H1 (cell line): ENCODE data around the gene ORC3. TPM values are rescaled to one million over a fixed set of nuclear protein-coding genes. Genes with fewer than 3 reads are reported as not detected.

ENCODE experiments used
- CTCF ChIA-PET: fragments of 300-600 bp; sonication (Branson Sonifier 250); formaldehyde crosslinking; loops from one replicate; lab custom pipeline; 2021; ENCODE audit not compliant: partially characterized antibody; lab: Charles Lee
- POLR2A ChIA-PET: fragments of 300-600 bp; sonication (Branson Sonifier 250); formaldehyde crosslinking; loops from one replicate; lab custom pipeline; 2021; ENCODE audit warnings: inconsistent platforms; ENCODE audit not compliant: partially characterized antibody; lab: Charles Lee
- DNase-seq, 2 experiments: peaks; one replicate each; pipeline versions ENCODE4 v3.0.0 to v3.0.0-alpha.2; 2010 to 2022; ENCODE audit warnings: low spot score in 2 of 2, low read depth in 1 of 2, mixed read lengths in 1 of 2
- FAIRE-seq: peaks from 2 replicates; lab custom pipeline; 2011; peaks lifted over from hg19 to GRCh38; lab: Jason Lieb, UNC
- H2AFZ ChIP-seq: 2 replicates; pipeline ENCODE4 v1.8.1; 2012; ENCODE audit warnings: low read length, inconsistent platforms
- H2AK5ac ChIP-seq: 2 replicates; pipeline ENCODE4 v1.6.1; 2013; ENCODE audit warnings: low read depth, low read length
- H2BK120ac ChIP-seq: replicated peaks from 2 replicates; pipeline ENCODE3; 2013; ENCODE audit warnings: low read depth, low read length, inconsistent platforms
- H2BK12ac ChIP-seq: 2 replicates; pipeline ENCODE4 v1.6.1; 2013; ENCODE audit warnings: low read depth, low read length
- H2BK15ac ChIP-seq: 2 replicates; pipeline ENCODE4 v1.6.1; 2013; ENCODE audit warnings: low read length
- H2BK20ac ChIP-seq: 2 replicates; pipeline ENCODE4 v1.6.1; 2013; ENCODE audit warnings: low read length
- H2BK5ac ChIP-seq: 2 replicates; pipeline ENCODE4 v1.6.1; 2013; ENCODE audit warnings: low read depth, low read length
- H3K14ac ChIP-seq: 2 replicates; pipeline ENCODE4 v1.6.1; 2013; ENCODE audit warnings: inconsistent platforms; ENCODE audit not compliant: insufficient read length
- H3K18ac ChIP-seq: 2 replicates; pipeline ENCODE4 v1.6.1; 2013; ENCODE audit warnings: low read length; ENCODE audit errors: extremely low read depth
- H3K23ac ChIP-seq: 2 replicates; pipeline ENCODE4 v1.6.1; 2013; ENCODE audit warnings: inconsistent platforms; ENCODE audit not compliant: insufficient read length
- H3K23me2 ChIP-seq: 2 replicates; pipeline ENCODE4 v1.6.1; 2013; ENCODE audit warnings: low read depth, low read length
- H3K27ac ChIP-seq: 2 replicates; pipeline ENCODE4 v1.6.1; 2011; ENCODE audit warnings: low read depth, low read length, inconsistent platforms
- H3K27me3 ChIP-seq, 4 experiments: replicated peaks in 1 of 4; 1 replicate in 1 of 4; 2 replicates in 3 of 4; pipeline versions ENCODE4 v1.6.1 to v1.8.1; 2011 to 2013; ENCODE audit warnings: low read length in 3 of 4, mild to moderate bottlenecking in 3 of 4, inconsistent platforms in 2 of 4, mixed read lengths in 2 of 4, moderate library complexity in 1 of 4; ENCODE audit not compliant: control insufficient read depth in 3 of 4, insufficient read depth in 3 of 4; ENCODE audit errors: extremely low read depth in 1 of 4
- H3K36me3 ChIP-seq, 4 experiments: 2 replicates each; pipeline versions ENCODE4 v1.6.1 to v1.8.1; 2011 to 2013; ENCODE audit warnings: mild to moderate bottlenecking in 4 of 4, low read length in 3 of 4, moderate library complexity in 2 of 4, control low read depth in 1 of 4, inconsistent platforms in 1 of 4; ENCODE audit not compliant: insufficient read depth in 4 of 4, control insufficient read depth in 2 of 4
- H3K4ac ChIP-seq: replicated peaks from 2 replicates; pipeline ENCODE3; 2013; ENCODE audit warnings: low read length, low read depth, mixed read lengths, inconsistent platforms; ENCODE audit not compliant: insufficient read length
- H3K4me1 ChIP-seq, 4 experiments: replicated peaks in 1 of 4; 1 replicate in 1 of 4; 2 replicates in 3 of 4; pipeline versions ENCODE4 v1.6.1 to v1.8.1; 2011 to 2013; ENCODE audit warnings: low read length in 3 of 4, inconsistent platforms in 2 of 4, mixed read lengths in 1 of 4; ENCODE audit not compliant: insufficient read depth in 4 of 4, control insufficient read depth in 3 of 4
- H3K4me2 ChIP-seq, 2 experiments: 2 replicates each; pipeline versions ENCODE4 v1.6.1 to v1.8.1; 2011 to 2013; ENCODE audit warnings: low read depth in 2 of 2, low read length in 2 of 2, control low read depth in 1 of 2, inconsistent platforms in 1 of 2, mild to moderate bottlenecking in 1 of 2; ENCODE audit not compliant: insufficient read depth in 1 of 2
- H3K4me3 ChIP-seq, 4 experiments: fragments of 200-600, 300-600 bp in 1 of 4; sonication (generic), shearing (Covaris generic), sonication (Bioruptor Twin) in 1 of 4; 2 replicates each; pipeline versions ENCODE4 v1.5.1 to v1.8.1; 2011 to 2016; ENCODE audit warnings: low read length in 4 of 4, low read depth in 3 of 4, control low read depth in 2 of 4, inconsistent platforms in 2 of 4, mild to moderate bottlenecking in 2 of 4, mixed read lengths in 1 of 4, moderate library complexity in 1 of 4; ENCODE audit not compliant: insufficient read depth in 2 of 4; ENCODE audit errors: extremely low read depth in 1 of 4
- H3K56ac ChIP-seq: replicated peaks from 2 replicates; pipeline ENCODE3; 2013; ENCODE audit warnings: low read depth, mild to moderate bottlenecking, mixed read lengths, low read length, inconsistent platforms; ENCODE audit not compliant: insufficient read length
- H3K79me1 ChIP-seq: 2 replicates; pipeline ENCODE4 v1.6.1; 2013; ENCODE audit warnings: low read depth, low read length, control low read depth
- H3K79me2 ChIP-seq, 2 experiments: 2 replicates each; pipeline versions ENCODE4 v1.6.1 to v1.8.1; 2012 to 2013; ENCODE audit warnings: low read length in 2 of 2, mild to moderate bottlenecking in 2 of 2, inconsistent platforms in 1 of 2; ENCODE audit not compliant: insufficient read depth in 2 of 2, control insufficient read depth in 1 of 2
- H3K9ac ChIP-seq, 4 experiments: replicated peaks in 1 of 4; 1 replicate in 1 of 4; 2 replicates in 3 of 4; pipeline versions ENCODE4 v1.6.1 to v1.8.1; 2011 to 2013; ENCODE audit warnings: low read depth in 3 of 4, low read length in 3 of 4, control low read depth in 2 of 4, mild to moderate bottlenecking in 2 of 4, moderate library complexity in 2 of 4, inconsistent platforms in 1 of 4; ENCODE audit errors: extremely low read depth in 1 of 4
- H3K9me3 ChIP-seq, 2 experiments: 2 replicates each; pipeline versions ENCODE4 v1.6.1 to v1.8.1; 2012 to 2013; ENCODE audit warnings: mild to moderate bottlenecking in 2 of 2, moderate library complexity in 2 of 2, control low read depth in 1 of 2, inconsistent platforms in 1 of 2, low read depth in 1 of 2, low read length in 1 of 2, mixed read lengths in 1 of 2; ENCODE audit not compliant: insufficient read depth in 2 of 2
- H4K20me1 ChIP-seq, 2 experiments: replicated peaks in 1 of 2; 2 replicates each; pipeline versions ENCODE3 to v1.8.1; 2011 to 2013; ENCODE audit warnings: inconsistent platforms in 2 of 2, low read length in 2 of 2, mild to moderate bottlenecking in 1 of 2; ENCODE audit not compliant: insufficient read depth in 2 of 2, control insufficient read depth in 1 of 2
- H4K5ac ChIP-seq: 2 replicates; pipeline ENCODE4 v1.6.1; 2013; ENCODE audit warnings: low read length, low read depth, mixed read lengths, inconsistent platforms; ENCODE audit not compliant: insufficient read length
- H4K8ac ChIP-seq: 2 replicates; pipeline ENCODE4 v1.8.0; 2013; ENCODE audit warnings: mild to moderate bottlenecking, moderate library complexity, low read length, inconsistent platforms; ENCODE audit not compliant: insufficient read depth; ENCODE audit errors: extremely low read depth
- H4K91ac ChIP-seq: replicated peaks from 2 replicates; pipeline ENCODE3; 2013; ENCODE audit warnings: low read length, mixed read lengths, inconsistent platforms; ENCODE audit not compliant: insufficient read length
- WGBS, 2 experiments: shearing (Covaris generic) in 1 of 2; methylation state at CpG; one replicate each; pipeline versions ENCODE4 v1.1.6 to v1.1.7; 2013 to 2015; ENCODE audit warnings: low lambda C conversion rate in 2 of 2, mixed read lengths in 2 of 2, inconsistent platforms in 1 of 2, low coverage in 1 of 2, missing lambda C conversion rate in 1 of 2; ENCODE audit not compliant: insufficient replicate concordance in 2 of 2, insufficient coverage in 1 of 2, insufficient read length in 1 of 2; ENCODE audit errors: extremely low coverage in 1 of 2, missing lambda C conversion rate in 1 of 2; 5-methylcytosine and 5-hydroxymethylcytosine counted together
- polyA plus RNA-seq, 7 experiments: library from polyadenylated mRNA; depleted of rRNA in 3 of 7; stranded (reverse) in 5 of 7; unstranded in 2 of 7; fragments of >200 nt in 5 of 7; fragments of 200-250 nt in 2 of 7; gene quantifications; 1 replicate in 5 of 7; 2 replicates in 1 of 7; 4 replicates in 1 of 7; pipeline versions ENCODE4 v1.2.1 to v1.2.3, GENCODE V29; 2011 to 2013; ENCODE audit warnings: missing spikeins in 2 of 7, mixed read lengths in 2 of 7
- total RNA-seq: library from RNA; stranded (reverse); fragmentation: NEBNext Ultra II Directional; extraction: Animal tissue kit (Norgen Biotek cat#: 25700); gene quantifications from 2 replicates; pipeline ENCODE4 v1.2.1, GENCODE V29; 2021
- TF ChIP-seq, protein P1 (sequence below): IDR thresholded peaks from 2 replicates; pipeline ENCODE4 v1.6.1; 2012; ENCODE audit warnings: inconsistent platforms

The ORC3 gene
- total and polyA plus RNA-seq, 2 of the 8 experiments (the other 6 are each of a cell fraction or from before 2014, with no cell fraction given), result 35.9 to 60.9 TPM

DNA sequence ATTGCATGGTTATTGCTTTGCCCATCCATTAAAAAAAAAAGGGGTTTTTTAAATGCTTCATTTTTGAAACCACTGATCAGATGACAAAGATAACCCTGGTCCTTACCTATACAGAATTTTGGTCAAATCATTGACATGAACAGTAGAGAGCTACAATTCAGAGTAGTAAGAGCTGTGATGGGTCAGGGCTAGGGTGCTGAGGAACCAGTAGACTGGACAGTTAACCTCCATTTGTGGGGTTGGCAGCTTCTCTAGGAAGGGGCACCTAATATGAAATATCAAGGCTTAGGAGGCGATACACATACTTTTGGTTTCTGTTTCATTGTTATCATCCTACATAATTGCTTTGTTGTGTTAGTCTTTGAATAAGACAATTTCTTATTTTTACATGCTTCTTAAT, 55.1 kb downstream of the ORC3 start:
- no peaks in the 10 kb centered on the region for H3K79me2 ChIP-seq
- CTCF ChIA-PET, result interaction anchor here (0.6 to 1.4 kb wide), 2 partner anchors 18 to 47 kb away, joined by 3 read pairs; no protein-coding TSS in a partner anchor
- H3K4ac ChIP-seq, result no peak overlapping the region
- no peak overlapping the region for H2BK15ac ChIP-seq
- no peak overlapping the region for H3K14ac ChIP-seq
- FAIRE-seq, result no peak
- H4K20me1 ChIP-seq, result peaks cover 0 to 3% of the 10 kb centered on the region in 2 experiments
- H3K23me2 ChIP-seq, result no peaks in the 10 kb centered on the region
- no peak overlapping the region for H2BK20ac ChIP-seq
- H3K9ac ChIP-seq, result no peak overlapping the region
- no peaks in the 10 kb centered on the region for H3K79me1 ChIP-seq
- H2BK12ac ChIP-seq, result no peak overlapping the region
- TF ChIP-seq, protein P1, sequence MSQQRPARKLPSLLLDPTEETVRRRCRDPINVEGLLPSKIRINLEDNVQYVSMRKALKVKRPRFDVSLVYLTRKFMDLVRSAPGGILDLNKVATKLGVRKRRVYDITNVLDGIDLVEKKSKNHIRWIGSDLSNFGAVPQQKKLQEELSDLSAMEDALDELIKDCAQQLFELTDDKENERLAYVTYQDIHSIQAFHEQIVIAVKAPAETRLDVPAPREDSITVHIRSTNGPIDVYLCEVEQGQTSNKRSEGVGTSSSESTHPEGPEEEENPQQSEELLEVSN, result no peak
- TF ChIP-seq, all 59 proteins: peak for 0
- H2BK5ac ChIP-seq, result no peak overlapping the region
- no peak overlapping the region for H3K56ac ChIP-seq
- H4K91ac ChIP-seq, result no peak overlapping the region
- H2AFZ ChIP-seq, result no peak overlapping the region
- H3K4me3 ChIP-seq, result no peak overlapping the region
- H3K4me1 ChIP-seq, result peaks cover 0 to 3% (median 0%) of the 10 kb centered on the region in 4 experiments; a peak in 1 of 7 replicates
- no peak for DNase-seq
- no peak overlapping the region for H3K18ac ChIP-seq
- no peak overlapping the region for H2BK120ac ChIP-seq
- no peak overlapping the region for H4K8ac ChIP-seq
- no peak overlapping the region for H2AK5ac ChIP-seq
- H3K9me3 ChIP-seq, result no peaks in the 10 kb centered on the region
- H4K5ac ChIP-seq, result no peak overlapping the region
- H3K27ac ChIP-seq, result no peak overlapping the region
- no peak overlapping the region for H3K23ac ChIP-seq
- H3K36me3 ChIP-seq, result no peaks in the 10 kb centered on the region; a peak in 2 of 8 replicates
- POLR2A ChIA-PET, result interaction anchor here (0.6 to 1.2 kb wide), 3 partner anchors 9 to 990 kb away, joined by 3 to 5 read pairs (median 3); no protein-coding TSS in a partner anchor
- WGBS, 2 experiments, result 95% methylated on average over 1 of the region's 1 CpG; no CpG with 5 or more reads in 1 of the 2 experiments
- H3K27me3 ChIP-seq, result no peaks in the 10 kb centered on the region
- no peak overlapping the region for H3K4me2 ChIP-seq
